ENCODE data around the gene DAGLB. TPM values are rescaled to one million over a fixed set of nuclear protein-coding genes. Genes with fewer than 3 reads are reported as not detected.
"Not testable (repeated sequence)": the region's sequence is repeated elsewhere in the genome, so short reads cannot be mapped to it uniquely, and the experiment has no call there.

The DAGLB gene
- total RNA-seq, 2 experiments from 2014 or later, result 12.4 to 19.5 TPM

DNA sequence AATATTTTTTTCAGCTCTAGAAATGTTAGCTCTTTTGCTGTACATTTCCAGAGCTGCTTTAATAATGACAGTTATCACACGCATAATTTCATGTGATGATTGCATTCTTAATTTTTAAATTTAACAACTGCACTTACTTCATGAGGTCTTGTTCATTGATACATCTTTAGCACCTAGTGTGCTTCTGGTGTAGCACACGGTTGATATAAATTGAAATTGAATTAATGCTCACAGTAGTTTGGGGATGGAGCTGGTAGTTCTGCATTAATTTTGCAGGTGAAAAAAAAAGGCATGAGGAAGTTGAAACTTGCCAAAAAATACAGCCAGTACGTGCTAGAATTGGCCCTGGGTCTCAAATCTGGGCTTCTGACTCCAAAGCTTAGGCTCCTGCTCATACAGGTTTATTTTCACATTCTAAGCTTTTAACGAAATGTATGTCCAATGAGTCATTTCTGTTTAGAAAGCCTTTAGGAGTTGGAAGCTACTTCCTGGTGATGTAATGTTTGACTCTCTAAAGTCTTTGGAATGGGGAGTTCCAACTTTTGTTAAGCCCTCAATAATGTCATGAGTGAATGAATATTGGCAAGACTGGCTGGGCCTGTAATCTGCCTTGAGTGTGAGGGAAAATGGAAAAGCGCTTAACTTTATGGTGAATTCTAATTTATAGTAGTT, 62.5 kb downstream of the DAGLB start:
- CTCF ChIA-PET (ENCODE audit: unreplicated experiment), result no interaction called here
- peaks cover 79% of the 10 kb centered on the region for H3K79me2 ChIP-seq (ENCODE audit: insufficient read depth, low read depth, low read length)
- POLR2A ChIA-PET, result interaction anchor here (0.7 kb wide), 1 partner anchor 9 kb away, joined by 3 read pairs; no protein-coding TSS in a partner anchor
- no peak for DNase-seq (ENCODE audit: low spot score)
- H2AFZ ChIP-seq (ENCODE audit: low read length), result no peak overlapping the region
- peaks cover 20% of the 10 kb centered on the region for H3K4me1 ChIP-seq (ENCODE audit: insufficient read depth, low read length, poor library complexity, severe bottlenecking)
- peaks cover 68% of the 10 kb centered on the region for H3K36me3 ChIP-seq (ENCODE audit: insufficient read depth, low read length)
- no TSS peak for BruUV-seq (replicated peaks)
- no peaks in the 10 kb centered on the region for H3K9me2 ChIP-seq (ENCODE audit: insufficient read depth, low read length)
- intact Hi-C loops (cut with micrococcal nuclease; ENCODE audit: unreplicated experiment), result no loop called here
- H3K9me3 ChIP-seq (ENCODE audit: low read length), result no peaks in the 10 kb centered on the region; the same call in 1 of the 2 replicates
- H3K4me2 ChIP-seq (ENCODE audit: low read length), result no peak overlapping the region
- H3K4me3 ChIP-seq (ENCODE audit: low read depth, low read length, poor library complexity, severe bottlenecking), result no peak overlapping the region
- H4K20me1 ChIP-seq (ENCODE audit: insufficient read depth, low read length), result peaks cover 34% of the 10 kb centered on the region
- no peak overlapping the region for H3K27ac ChIP-seq (ENCODE audit: low read depth, low read length, poor library complexity, severe bottlenecking)
- TF ChIP-seq, protein P1, sequence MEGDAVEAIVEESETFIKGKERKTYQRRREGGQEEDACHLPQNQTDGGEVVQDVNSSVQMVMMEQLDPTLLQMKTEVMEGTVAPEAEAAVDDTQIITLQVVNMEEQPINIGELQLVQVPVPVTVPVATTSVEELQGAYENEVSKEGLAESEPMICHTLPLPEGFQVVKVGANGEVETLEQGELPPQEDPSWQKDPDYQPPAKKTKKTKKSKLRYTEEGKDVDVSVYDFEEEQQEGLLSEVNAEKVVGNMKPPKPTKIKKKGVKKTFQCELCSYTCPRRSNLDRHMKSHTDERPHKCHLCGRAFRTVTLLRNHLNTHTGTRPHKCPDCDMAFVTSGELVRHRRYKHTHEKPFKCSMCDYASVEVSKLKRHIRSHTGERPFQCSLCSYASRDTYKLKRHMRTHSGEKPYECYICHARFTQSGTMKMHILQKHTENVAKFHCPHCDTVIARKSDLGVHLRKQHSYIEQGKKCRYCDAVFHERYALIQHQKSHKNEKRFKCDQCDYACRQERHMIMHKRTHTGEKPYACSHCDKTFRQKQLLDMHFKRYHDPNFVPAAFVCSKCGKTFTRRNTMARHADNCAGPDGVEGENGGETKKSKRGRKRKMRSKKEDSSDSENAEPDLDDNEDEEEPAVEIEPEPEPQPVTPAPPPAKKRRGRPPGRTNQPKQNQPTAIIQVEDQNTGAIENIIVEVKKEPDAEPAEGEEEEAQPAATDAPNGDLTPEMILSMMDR (conservative IDR thresholded peaks at IDR 0.05; ENCODE audit: low read length), result no peak
- no peak for TF ChIP-seq EZH2phosphoT487 (IDR thresholded peaks at IDR 0.05; ENCODE audit: borderline replicate concordance, low read depth, low read length)

DNA sequence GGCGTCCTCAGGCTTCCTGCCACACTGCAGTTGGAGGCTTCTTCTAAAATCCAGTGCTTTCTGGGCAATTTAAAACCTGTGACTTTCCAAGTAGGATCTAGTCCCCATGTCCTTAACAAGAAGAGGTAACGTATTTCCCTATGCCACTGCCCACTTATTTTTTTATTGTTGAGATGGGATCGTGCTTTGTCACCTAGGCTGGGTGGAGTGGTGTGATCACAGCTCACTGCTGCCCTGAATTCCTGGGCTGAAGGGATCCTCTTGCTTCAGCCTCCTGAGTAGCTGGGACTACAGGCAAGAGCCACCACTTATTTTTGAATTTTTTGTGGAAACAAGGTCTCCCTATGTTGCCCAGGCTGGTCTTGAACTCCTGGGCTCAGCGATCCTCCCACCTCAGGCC, 63.4 kb downstream of the DAGLB start:
- intact Hi-C loops (cut with micrococcal nuclease; ENCODE audit: unreplicated experiment), result no loop called here
- CTCF ChIA-PET (ENCODE audit: unreplicated experiment), result no interaction called here
- BruUV-seq (replicated peaks), result no TSS peak
- Histone ChIP-seq H3K27ac (ENCODE audit: low read depth, low read length, poor library complexity, severe bottlenecking) (no peak overlapping the region), H3K36me3 (ENCODE audit: insufficient read depth, low read length) (peaks cover 67% of the 10 kb centered on the region), H4K20me1 (ENCODE audit: insufficient read depth, low read length) (peaks cover 40% of the 10 kb centered on the region), H3K4me2 (ENCODE audit: low read length) (no peak overlapping the region), H3K4me3 (ENCODE audit: low read depth, low read length, poor library complexity, severe bottlenecking) (no peak overlapping the region), H3K9me2 (ENCODE audit: insufficient read depth, low read length) (no peaks in the 10 kb centered on the region), H3K4me1 (ENCODE audit: insufficient read depth, low read length, poor library complexity, severe bottlenecking) (peaks cover 27% of the 10 kb centered on the region), H2AFZ (ENCODE audit: low read length) (no peak overlapping the region), H3K79me2 (ENCODE audit: insufficient read depth, low read depth, low read length) (peaks cover 88% of the 10 kb centered on the region), H3K9me3 (ENCODE audit: low read length) (no peaks in the 10 kb centered on the region; the same call in 1 of the 2 replicates)
- POLR2A ChIA-PET, result interaction anchor here (1.6 kb wide), 1 partner anchor 14 kb away, joined by 3 read pairs; no protein-coding TSS in a partner anchor
- DNase-seq (ENCODE audit: low spot score), result no peak
- TF ChIP-seq EZH2phosphoT487 (IDR thresholded peaks at IDR 0.05; ENCODE audit: borderline replicate concordance, low read depth, low read length), result no peak
- TF ChIP-seq, protein P1 (conservative IDR thresholded peaks at IDR 0.05; ENCODE audit: low read length), result no peak

DNA sequence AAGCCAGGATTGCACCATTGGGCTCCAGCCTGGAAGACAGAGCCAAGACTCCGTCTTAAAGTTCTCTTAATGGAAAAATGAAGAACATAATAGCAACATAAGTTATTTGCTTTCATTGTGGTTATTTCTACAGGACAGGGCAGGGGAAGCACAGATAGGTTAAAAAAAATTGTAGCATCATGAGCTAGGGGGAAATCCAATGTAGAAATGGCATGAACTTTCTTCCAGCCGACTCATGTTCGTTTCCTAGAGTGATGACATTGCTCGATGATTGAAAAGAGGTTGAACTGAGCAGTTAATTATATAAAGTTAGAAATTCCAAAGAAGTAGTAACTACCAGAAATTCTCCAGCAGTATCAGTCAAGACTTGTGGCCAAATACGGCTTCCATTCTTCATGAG, 64.9 kb downstream of the DAGLB start:
- H4K20me1 ChIP-seq (ENCODE audit: insufficient read depth, low read length), result peaks cover 40% of the 10 kb centered on the region
- H3K36me3 ChIP-seq (ENCODE audit: insufficient read depth, low read length), result peaks cover 66% of the 10 kb centered on the region
- no peak overlapping the region for H2AFZ ChIP-seq (ENCODE audit: low read length)
- CTCF ChIA-PET (ENCODE audit: unreplicated experiment), result no interaction called here
- POLR2A ChIA-PET, result interaction anchor here (0.6 to 1.9 kb wide), 4 partner anchors 9 to 24 kb away, joined by 3 to 4 read pairs (median 3); no protein-coding TSS in a partner anchor
- intact Hi-C loops (cut with micrococcal nuclease; ENCODE audit: unreplicated experiment), result no loop called here
- no peak for TF ChIP-seq EZH2phosphoT487 (IDR thresholded peaks at IDR 0.05; ENCODE audit: borderline replicate concordance, low read depth, low read length)
- TF ChIP-seq, protein P1 (conservative IDR thresholded peaks at IDR 0.05; ENCODE audit: low read length), result no peak
- peaks cover 100% of the 10 kb centered on the region for H3K79me2 ChIP-seq (ENCODE audit: insufficient read depth, low read depth, low read length)
- peaks cover 30% of the 10 kb centered on the region for H3K4me1 ChIP-seq (ENCODE audit: insufficient read depth, low read length, poor library complexity, severe bottlenecking)
- H3K27ac ChIP-seq (ENCODE audit: low read depth, low read length, poor library complexity, severe bottlenecking), result no peak overlapping the region
- H3K4me2 ChIP-seq (ENCODE audit: low read length), result no peak overlapping the region
- no peak overlapping the region for H3K4me3 ChIP-seq (ENCODE audit: low read depth, low read length, poor library complexity, severe bottlenecking)
- no peak for DNase-seq (ENCODE audit: low spot score)
- H3K9me2 ChIP-seq (ENCODE audit: insufficient read depth, low read length), result no peaks in the 10 kb centered on the region
- BruUV-seq (replicated peaks), result no TSS peak
- no peaks in the 10 kb centered on the region; the same call in 1 of the 2 replicates for H3K9me3 ChIP-seq (ENCODE audit: low read length)

DNA sequence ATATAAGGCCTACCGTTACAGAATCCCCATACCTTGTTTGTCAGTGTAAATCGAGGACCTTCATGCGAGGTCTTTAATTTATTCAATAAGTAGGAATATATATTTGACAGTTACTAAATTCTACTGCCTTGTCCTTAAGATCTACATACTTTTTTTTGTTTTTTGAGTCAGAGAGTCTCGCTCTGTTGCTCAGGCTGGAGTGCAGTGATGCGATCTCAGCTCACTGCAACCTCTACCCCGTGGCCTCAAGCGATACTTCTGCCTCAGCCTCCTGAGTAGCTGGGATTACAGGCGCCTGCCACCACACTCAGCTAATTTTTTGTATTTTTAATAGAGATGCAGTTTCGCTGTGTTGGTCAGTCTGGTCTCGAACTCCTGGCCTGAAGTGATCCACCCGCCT, 65.9 kb downstream of the DAGLB start:
- DNase-seq (ENCODE audit: low spot score); BruUV-seq (replicated peaks); H3K9me2 ChIP-seq (ENCODE audit: insufficient read depth, low read length); H3K4me2 ChIP-seq (ENCODE audit: low read length); H3K27ac ChIP-seq (ENCODE audit: low read depth, low read length, poor library complexity, severe bottlenecking); H2AFZ ChIP-seq (ENCODE audit: low read length); intact Hi-C loops (cut with micrococcal nuclease; ENCODE audit: unreplicated experiment); H3K9me3 ChIP-seq (ENCODE audit: low read length); CTCF ChIA-PET (ENCODE audit: unreplicated experiment); H3K4me3 ChIP-seq (ENCODE audit: low read depth, low read length, poor library complexity, severe bottlenecking): not testable (repeated sequence)
- peaks cover 65% of the 10 kb centered on the region for H3K36me3 ChIP-seq (ENCODE audit: insufficient read depth, low read length)
- peaks cover 40% of the 10 kb centered on the region for H4K20me1 ChIP-seq (ENCODE audit: insufficient read depth, low read length)
- POLR2A ChIA-PET, result interaction anchor here (0.6 to 1.9 kb wide), 4 partner anchors 10 to 367 kb away, joined by 4 to 5 read pairs (median 4); no protein-coding TSS in a partner anchor
- peaks cover 100% of the 10 kb centered on the region for H3K79me2 ChIP-seq (ENCODE audit: insufficient read depth, low read depth, low read length)
- peaks cover 39% of the 10 kb centered on the region for H3K4me1 ChIP-seq (ENCODE audit: insufficient read depth, low read length, poor library complexity, severe bottlenecking)

All from OCI-LY7 (cell line).